GM18502 (cell line): ENCODE data around the gene CCNG2.
"Not testable (repeated sequence)": the region's sequence is repeated elsewhere in the genome, so short reads cannot be mapped to it uniquely, and the experiment has no call there.

Source experiments
- ATAC-seq: cut with Tn5 transposase; IDR thresholded peaks from one replicate; pipeline ENCODE4 v1.9.1; 2021; ENCODE audit warnings: mild to moderate bottlenecking; ENCODE audit not compliant: unreplicated experiment, poor library complexity

CCNG2 gene, protein sequence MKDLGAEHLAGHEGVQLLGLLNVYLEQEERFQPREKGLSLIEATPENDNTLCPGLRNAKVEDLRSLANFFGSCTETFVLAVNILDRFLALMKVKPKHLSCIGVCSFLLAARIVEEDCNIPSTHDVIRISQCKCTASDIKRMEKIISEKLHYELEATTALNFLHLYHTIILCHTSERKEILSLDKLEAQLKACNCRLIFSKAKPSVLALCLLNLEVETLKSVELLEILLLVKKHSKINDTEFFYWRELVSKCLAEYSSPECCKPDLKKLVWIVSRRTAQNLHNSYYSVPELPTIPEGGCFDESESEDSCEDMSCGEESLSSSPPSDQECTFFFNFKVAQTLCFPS

DNA sequence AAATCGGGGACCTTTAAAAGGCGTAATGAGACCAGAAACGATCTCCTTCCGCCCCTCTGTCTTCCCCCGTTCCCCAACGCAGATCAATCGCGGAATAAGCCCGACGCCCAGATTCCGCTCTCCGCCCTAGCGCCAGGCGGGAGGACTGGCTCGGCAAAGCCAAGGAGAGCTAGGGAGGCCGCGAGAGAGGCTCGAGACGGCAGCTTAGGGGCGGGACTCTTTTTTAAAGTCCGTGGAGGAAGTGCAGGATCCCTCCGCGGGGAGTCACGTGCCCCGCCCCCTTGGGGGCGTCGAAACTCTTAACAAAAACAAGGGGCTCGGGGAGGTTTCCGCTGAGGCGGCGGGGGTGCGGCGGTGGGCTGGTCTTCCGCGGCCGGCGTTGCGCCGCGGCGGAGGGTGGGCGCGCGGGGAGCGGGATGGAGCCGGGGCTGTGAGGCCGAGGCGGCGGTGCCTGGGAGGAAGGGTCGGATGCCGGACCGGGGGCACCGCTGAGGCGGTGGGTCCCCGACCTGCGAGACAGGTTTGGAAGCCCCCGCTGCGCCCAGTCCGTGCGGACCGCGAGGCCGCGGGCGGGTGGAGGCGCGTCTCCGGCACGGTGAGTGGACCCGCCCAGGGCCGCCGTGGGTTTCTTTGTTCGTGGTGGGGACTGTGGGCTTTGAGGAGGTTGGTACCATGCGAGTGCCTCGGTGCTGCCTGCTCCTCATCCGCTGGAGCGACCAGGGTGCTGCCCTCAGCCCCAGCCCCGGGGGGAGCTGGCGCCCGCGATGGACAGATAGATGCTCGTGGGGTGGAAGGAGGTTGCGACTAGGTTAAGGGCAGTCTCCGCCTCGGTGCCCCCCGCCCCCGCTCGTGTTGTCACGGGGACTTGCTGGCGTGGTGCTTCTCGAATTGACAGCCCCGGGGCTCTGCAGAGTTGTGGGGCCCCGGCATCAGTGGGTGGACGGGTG is at the start of gene CCNG2:
Gene CCNG2, plus strand, starts transcription at position 296 of the 947 bp plus-strand sequence. CDS start 1,326 bp downstream, outside the sequence.
- peak; percentile 28 for ATAC-seq

GRCh38 chr4:77110730-77111129 is 46.3 kb upstream of the CCNG2 start:
- ATAC-seq, result no peak

GRCh38 chr4:77113069-77113468 is 43.9 kb upstream of the CCNG2 start:
- no peak for ATAC-seq

DNA sequence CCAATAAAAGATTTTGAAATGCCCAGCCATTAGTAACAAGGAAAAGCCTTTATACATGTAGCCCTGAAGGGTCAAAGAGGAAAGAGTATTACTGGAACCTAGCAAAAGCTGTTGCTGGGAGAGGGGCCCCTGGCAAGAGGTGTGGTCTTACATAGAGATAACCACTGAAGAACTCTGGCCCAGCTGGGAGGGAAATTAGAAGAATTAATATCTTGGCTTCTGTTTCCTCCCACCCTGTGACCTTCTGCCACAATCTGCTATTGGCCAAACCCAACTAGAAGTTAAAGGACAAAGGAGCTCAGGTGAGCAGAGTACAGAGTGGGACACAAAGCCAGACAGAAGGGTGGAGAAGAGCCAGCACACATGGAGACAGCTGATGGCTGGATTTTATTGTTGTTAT is 39.3 kb upstream of the CCNG2 start:
- no peak for ATAC-seq

GRCh38 chr4:77120886-77121508 is 36.0 kb upstream of the CCNG2 start:
- peak; percentile 72 for ATAC-seq

- ATAC-seq, result no peak
Observed at GRCh38 chr4:77121736-77122240, 35.2 kb upstream of the CCNG2 start.

- no peak for ATAC-seq
Observed at GRCh38 chr4:77122656-77123055, 34.4 kb upstream of the CCNG2 start.

GRCh38 chr4:77123411-77123810 is 33.6 kb upstream of the CCNG2 start:
- no peak for ATAC-seq

GRCh38 chr4:77124576-77124975 is 32.4 kb upstream of the CCNG2 start:
- ATAC-seq, result no peak

DNA sequence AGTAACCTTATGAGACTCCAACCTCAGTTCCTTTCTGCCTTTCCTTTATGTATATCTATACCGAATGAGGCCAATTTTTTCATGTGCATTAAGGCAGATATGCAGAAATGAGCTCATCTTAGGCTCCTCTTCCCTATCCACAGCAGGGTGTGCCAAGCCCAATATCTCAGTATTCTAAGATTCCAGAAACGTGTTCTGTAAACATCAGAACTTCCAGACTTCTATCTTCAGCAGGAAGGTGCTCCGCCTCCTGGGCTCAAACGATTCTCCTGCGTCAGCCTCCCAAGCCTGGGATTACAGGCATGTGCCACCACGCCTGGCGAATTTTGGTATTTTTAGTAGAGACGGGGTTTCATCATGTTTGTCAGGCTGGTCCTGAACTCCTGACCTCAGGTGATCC is 31.0 kb upstream of the CCNG2 start:
- ATAC-seq, result no peak

- peak; percentile 97 for ATAC-seq
Observed at GRCh38 chr4:77126809-77127208, 30.2 kb upstream of the CCNG2 start.

- peak; percentile 77 for ATAC-seq
Observed at GRCh38 chr4:77127215-77127614, 29.8 kb upstream of the CCNG2 start.

GRCh38 chr4:77127837-77128621 is 29.0 kb upstream of the CCNG2 start:
- no peak for ATAC-seq

DNA sequence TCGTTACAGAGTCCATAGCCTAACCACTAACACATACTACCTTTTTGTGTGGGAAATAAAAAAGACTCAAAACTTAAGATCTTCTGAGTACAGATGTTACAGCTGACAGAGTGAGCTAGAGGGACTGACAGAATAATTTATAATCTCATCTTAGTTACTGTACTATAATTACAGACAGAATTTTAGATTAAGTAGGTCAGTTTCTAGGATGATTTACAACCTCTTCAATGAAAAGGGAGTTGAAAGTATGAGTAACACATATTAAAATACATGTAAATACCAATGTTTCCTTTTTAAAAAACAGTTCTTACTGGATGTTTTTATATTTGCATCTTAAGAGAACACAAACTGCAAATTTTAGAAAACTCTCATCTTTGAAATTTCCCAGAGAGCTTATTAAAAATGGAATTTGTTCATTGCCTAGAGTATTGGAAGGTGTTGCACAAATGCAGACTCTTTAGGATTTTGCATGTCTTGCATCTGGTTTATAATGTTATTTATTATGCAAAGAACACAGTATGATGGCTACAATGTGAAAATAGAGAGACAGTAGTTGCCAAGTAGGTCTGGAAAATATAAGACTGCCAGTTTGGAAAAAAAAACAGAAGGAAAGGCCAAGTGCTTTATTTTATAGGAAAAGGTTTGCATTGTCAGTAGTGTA is 24.2 kb upstream of the CCNG2 start:
- no peak for ATAC-seq

GRCh38 chr4:77137448-77137847 is 19.6 kb upstream of the CCNG2 start:
- ATAC-seq, result not testable (repeated sequence)

DNA sequence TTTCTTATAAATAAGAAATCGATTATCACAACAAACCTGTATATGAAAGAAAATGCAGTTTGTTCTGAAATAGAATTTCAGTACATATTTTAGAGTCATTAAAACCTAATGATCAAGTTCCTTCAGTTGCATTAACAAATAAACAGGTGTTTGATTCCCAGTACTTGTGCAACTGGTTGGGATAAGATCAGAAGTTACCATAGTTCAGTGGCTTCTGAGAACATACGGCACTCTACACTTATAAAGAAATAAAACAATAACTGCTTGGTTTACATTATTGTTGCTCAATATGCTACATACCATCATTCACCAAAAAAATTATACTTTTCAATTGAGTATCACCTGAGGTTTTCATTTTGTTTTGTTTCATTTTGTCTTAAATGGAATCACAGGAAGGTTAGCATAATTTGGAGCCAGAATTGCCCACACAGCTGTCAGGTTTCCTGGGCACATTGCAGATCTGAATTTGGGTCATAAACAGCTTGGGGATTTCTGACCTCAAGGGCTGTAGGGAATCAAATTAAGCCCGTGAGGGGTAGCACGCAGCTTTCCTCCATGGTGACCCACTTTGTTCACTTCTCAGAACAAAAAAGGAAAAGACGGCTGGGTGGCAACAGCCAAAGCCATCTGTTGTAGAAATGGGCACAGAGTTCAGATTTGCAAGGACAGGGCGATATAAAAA is 14.9 kb upstream of the CCNG2 start:
- ATAC-seq, result no peak

GRCh38 chr4:77142646-77143028 is 14.4 kb upstream of the CCNG2 start:
- ATAC-seq, result no peak

DNA sequence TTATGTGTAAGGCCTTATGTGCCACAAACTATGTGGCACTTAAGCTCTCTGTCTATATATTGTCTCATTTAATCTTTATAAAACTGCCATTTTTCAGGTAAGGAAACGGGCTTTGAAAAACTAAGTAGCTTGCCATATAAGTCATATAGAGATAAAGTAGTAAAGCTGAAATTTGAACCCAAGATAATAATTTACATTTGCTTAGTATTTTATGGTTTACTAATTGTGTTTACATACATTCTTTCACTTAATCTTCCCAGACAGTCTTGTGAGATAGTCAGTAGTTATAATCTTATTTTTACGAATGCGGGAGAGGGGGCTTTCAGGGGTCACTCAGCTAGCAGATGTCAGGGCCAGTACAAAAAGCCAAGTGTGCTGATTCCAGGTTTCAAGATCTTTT is 13.9 kb upstream of the CCNG2 start:
- ATAC-seq, result no peak

DNA sequence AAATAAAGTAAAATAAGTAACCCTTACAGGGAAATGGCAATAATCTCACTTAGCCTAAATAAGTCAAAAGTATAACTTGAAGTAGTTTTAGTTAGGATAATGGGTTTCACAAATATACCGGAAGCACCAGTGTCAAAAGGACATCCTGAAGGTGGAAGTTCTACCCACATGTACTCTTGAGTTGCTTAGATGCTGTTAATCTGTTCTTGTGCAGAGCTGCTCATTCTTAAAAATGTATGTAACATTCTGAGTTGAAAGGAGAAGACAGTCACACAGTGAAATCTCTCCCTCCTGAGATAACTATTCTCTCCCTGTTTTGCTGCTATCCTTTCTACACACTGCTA is 11.2 kb upstream of the CCNG2 start:
- ATAC-seq, result no peak
